ENCODE data around the gene COP1.

DNA sequence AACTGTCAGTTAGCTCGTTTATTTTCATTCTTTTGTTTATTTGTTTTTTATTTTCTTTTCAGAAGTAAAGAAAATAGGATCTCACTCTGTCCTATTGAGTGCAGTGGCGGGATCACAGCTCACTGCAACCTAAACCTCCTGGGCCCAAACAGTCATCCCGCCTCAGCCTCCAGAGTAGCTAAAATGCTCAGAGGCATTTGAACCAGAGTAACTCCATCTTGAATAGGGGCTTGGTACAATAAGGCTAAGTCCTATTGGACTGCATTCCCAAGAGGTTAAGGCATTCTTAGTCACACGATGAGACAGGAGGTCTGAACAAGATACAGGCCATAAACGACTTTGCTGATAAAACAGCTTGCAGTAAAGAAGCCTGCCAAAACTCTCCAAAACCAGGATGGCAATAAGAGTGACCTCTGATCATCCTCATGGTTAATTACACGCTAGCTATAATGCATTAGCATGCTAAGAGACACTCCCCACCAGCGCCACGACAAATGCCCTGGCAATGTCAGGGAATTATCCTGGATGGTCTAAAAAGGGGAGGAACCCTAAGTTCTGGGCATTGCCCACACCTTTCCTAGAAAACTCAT lies 13.1 kb upstream of the COP1 start:
- TF ChIP-seq, protein P1, sequence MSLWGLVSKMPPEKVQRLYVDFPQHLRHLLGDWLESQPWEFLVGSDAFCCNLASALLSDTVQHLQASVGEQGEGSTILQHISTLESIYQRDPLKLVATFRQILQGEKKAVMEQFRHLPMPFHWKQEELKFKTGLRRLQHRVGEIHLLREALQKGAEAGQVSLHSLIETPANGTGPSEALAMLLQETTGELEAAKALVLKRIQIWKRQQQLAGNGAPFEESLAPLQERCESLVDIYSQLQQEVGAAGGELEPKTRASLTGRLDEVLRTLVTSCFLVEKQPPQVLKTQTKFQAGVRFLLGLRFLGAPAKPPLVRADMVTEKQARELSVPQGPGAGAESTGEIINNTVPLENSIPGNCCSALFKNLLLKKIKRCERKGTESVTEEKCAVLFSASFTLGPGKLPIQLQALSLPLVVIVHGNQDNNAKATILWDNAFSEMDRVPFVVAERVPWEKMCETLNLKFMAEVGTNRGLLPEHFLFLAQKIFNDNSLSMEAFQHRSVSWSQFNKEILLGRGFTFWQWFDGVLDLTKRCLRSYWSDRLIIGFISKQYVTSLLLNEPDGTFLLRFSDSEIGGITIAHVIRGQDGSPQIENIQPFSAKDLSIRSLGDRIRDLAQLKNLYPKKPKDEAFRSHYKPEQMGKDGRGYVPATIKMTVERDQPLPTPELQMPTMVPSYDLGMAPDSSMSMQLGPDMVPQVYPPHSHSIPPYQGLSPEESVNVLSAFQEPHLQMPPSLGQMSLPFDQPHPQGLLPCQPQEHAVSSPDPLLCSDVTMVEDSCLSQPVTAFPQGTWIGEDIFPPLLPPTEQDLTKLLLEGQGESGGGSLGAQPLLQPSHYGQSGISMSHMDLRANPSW (CRISPR knock-in tag; conservative IDR thresholded peaks at IDR 0.05; ENCODE audit: low read depth) = no peak
- TF ChIP-seq, protein P2, sequence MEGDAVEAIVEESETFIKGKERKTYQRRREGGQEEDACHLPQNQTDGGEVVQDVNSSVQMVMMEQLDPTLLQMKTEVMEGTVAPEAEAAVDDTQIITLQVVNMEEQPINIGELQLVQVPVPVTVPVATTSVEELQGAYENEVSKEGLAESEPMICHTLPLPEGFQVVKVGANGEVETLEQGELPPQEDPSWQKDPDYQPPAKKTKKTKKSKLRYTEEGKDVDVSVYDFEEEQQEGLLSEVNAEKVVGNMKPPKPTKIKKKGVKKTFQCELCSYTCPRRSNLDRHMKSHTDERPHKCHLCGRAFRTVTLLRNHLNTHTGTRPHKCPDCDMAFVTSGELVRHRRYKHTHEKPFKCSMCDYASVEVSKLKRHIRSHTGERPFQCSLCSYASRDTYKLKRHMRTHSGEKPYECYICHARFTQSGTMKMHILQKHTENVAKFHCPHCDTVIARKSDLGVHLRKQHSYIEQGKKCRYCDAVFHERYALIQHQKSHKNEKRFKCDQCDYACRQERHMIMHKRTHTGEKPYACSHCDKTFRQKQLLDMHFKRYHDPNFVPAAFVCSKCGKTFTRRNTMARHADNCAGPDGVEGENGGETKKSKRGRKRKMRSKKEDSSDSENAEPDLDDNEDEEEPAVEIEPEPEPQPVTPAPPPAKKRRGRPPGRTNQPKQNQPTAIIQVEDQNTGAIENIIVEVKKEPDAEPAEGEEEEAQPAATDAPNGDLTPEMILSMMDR (IDR thresholded peaks at IDR 0.05) = no peak
- TF ChIP-seq, protein P3, sequence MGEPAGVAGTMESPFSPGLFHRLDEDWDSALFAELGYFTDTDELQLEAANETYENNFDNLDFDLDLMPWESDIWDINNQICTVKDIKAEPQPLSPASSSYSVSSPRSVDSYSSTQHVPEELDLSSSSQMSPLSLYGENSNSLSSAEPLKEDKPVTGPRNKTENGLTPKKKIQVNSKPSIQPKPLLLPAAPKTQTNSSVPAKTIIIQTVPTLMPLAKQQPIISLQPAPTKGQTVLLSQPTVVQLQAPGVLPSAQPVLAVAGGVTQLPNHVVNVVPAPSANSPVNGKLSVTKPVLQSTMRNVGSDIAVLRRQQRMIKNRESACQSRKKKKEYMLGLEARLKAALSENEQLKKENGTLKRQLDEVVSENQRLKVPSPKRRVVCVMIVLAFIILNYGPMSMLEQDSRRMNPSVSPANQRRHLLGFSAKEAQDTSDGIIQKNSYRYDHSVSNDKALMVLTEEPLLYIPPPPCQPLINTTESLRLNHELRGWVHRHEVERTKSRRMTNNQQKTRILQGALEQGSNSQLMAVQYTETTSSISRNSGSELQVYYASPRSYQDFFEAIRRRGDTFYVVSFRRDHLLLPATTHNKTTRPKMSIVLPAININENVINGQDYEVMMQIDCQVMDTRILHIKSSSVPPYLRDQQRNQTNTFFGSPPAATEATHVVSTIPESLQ (CRISPR knock-in tag; IDR thresholded peaks at IDR 0.05) = no peak
- TF ChIP-seq, protein P4, sequence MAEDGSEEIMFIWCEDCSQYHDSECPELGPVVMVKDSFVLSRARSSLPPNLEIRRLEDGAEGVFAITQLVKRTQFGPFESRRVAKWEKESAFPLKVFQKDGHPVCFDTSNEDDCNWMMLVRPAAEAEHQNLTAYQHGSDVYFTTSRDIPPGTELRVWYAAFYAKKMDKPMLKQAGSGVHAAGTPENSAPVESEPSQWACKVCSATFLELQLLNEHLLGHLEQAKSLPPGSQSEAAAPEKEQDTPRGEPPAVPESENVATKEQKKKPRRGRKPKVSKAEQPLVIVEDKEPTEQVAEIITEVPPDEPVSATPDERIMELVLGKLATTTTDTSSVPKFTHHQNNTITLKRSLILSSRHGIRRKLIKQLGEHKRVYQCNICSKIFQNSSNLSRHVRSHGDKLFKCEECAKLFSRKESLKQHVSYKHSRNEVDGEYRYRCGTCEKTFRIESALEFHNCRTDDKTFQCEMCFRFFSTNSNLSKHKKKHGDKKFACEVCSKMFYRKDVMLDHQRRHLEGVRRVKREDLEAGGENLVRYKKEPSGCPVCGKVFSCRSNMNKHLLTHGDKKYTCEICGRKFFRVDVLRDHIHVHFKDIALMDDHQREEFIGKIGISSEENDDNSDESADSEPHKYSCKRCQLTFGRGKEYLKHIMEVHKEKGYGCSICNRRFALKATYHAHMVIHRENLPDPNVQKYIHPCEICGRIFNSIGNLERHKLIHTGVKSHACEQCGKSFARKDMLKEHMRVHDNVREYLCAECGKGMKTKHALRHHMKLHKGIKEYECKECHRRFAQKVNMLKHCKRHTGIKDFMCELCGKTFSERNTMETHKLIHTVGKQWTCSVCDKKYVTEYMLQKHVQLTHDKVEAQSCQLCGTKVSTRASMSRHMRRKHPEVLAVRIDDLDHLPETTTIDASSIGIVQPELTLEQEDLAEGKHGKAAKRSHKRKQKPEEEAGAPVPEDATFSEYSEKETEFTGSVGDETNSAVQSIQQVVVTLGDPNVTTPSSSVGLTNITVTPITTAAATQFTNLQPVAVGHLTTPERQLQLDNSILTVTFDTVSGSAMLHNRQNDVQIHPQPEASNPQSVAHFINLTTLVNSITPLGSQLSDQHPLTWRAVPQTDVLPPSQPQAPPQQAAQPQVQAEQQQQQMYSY (CRISPR knock-in tag; IDR thresholded peaks at IDR 0.05) = no peak
- no peak for TF ChIP-seq FOXP1 (CRISPR knock-in tag; IDR thresholded peaks at IDR 0.05; ENCODE audit: borderline replicate concordance)
